ENCODE measurements around the gene GPR152. TPM values are rescaled to one million over a fixed set of nuclear protein-coding genes. Genes with fewer than 3 reads are reported as not detected.
A peak's percentile ranks its signal among the peaks of the same experiment; 100 is the strongest.
"Not testable (repeated sequence)": the region's sequence is repeated elsewhere in the genome, so short reads cannot be mapped to it uniquely, and the experiment has no call there.

GPR152 gene
- total RNA-seq, 1 donor from 2014 or later: not detected

GRCh38 chr11:67468056-67468455 is 15.5 kb upstream of the GPR152 start:
- peaks cover 55% of the 10 kb centered on the region for H3K4me1 ChIP-seq
- H3K27me3 ChIP-seq: no peaks in the 10 kb centered on the region
- intact Hi-C loops (cut with DNase I): loop anchor here (5.0 to 10.0 kb wide), 2 partner anchors 46 to 63 kb away; partner anchors contain the start of genes PPP1CA and TBC1D10C
- H3K36me3 ChIP-seq: no peaks in the 10 kb centered on the region
- H3K27ac ChIP-seq: peak overlapping the region; percentile 78
- H3K9me3 ChIP-seq: no peaks in the 10 kb centered on the region
- H3K4me3 ChIP-seq: peak overlapping the region; percentile 67 to 87
- TF ChIP-seq POLR2AphosphoS5 (IDR thresholded peaks at IDR 0.05; ENCODE audit: insufficient read depth in 1 of 2, low read depth in 1 of 2) (peak; percentile 22 to 71), POLR2A (IDR thresholded peaks at IDR 0.05) (peak in 1 of 2 donors; percentile 13), CTCF (IDR thresholded peaks at IDR 0.05) (no peak)
- no peak for DNase-seq (ENCODE audit: extremely low spot score in 2 of 2)

- Histone ChIP-seq H3K4me1 (peaks cover 55% of the 10 kb centered on the region), H3K27ac (no peak overlapping the region), H3K27me3 (no peaks in the 10 kb centered on the region), H3K36me3 (no peaks in the 10 kb centered on the region), H3K4me3 (peak overlapping the region; percentile 67 to 87), H3K9me3 (no peaks in the 10 kb centered on the region)
- intact Hi-C loops (cut with DNase I): loop anchor here (5.0 to 10.0 kb wide), 2 partner anchors 45 to 62 kb away; partner anchors contain the start of genes PPP1CA and TBC1D10C
- no peak for DNase-seq (ENCODE audit: extremely low spot score in 2 of 2)
- TF ChIP-seq POLR2AphosphoS5 (IDR thresholded peaks at IDR 0.05; ENCODE audit: insufficient read depth in 1 of 2, low read depth in 1 of 2) (no peak), CTCF (IDR thresholded peaks at IDR 0.05) (no peak), POLR2A (IDR thresholded peaks at IDR 0.05) (no peak)
These were observed 14.6 kb upstream of the GPR152 start for GRCh38 chr11:67466962-67467771.

- no peaks in the 10 kb centered on the region for H3K36me3 ChIP-seq
- H3K9me3 ChIP-seq: no peaks in the 10 kb centered on the region
- no peak for DNase-seq (ENCODE audit: extremely low spot score in 2 of 2)
- TF ChIP-seq POLR2A (IDR thresholded peaks at IDR 0.05) (no peak), POLR2AphosphoS5 (IDR thresholded peaks at IDR 0.05; ENCODE audit: insufficient read depth in 1 of 2, low read depth in 1 of 2) (no peak), CTCF (IDR thresholded peaks at IDR 0.05) (no peak)
- no peaks in the 10 kb centered on the region for H3K27me3 ChIP-seq
- peak overlapping the region; percentile 37 for H3K27ac ChIP-seq
- intact Hi-C loops (cut with DNase I): loop anchor here (5.0 to 10.0 kb wide), 2 partner anchors 44 to 62 kb away; partner anchors contain the start of genes PPP1CA and TBC1D10C
- peaks cover 55% of the 10 kb centered on the region for H3K4me1 ChIP-seq
- no peak overlapping the region for H3K4me3 ChIP-seq
These were observed 13.8 kb upstream of the GPR152 start for GRCh38 chr11:67466367-67466766.

GRCh38 chr11:67465530-67465929 is 13.0 kb upstream of the GPR152 start:
- H3K4me3 ChIP-seq; DNase-seq (ENCODE audit: extremely low spot score in 2 of 2); H3K27me3 ChIP-seq; H3K9me3 ChIP-seq; H3K36me3 ChIP-seq: not testable (repeated sequence)
- intact Hi-C loops (cut with DNase I): loop anchor here (5.0 to 10.0 kb wide), 2 partner anchors 43 to 61 kb away; partner anchors contain the start of genes PPP1CA and TBC1D10C
- Histone ChIP-seq H3K27ac (peak overlapping the region; percentile 87), H3K4me1 (peaks cover 55% of the 10 kb centered on the region)

GRCh38 chr11:67465189-67465510 is 12.6 kb upstream of the GPR152 start:
- Histone ChIP-seq H3K4me1 (peaks cover 55% of the 10 kb centered on the region), H3K4me3 (peak overlapping the region; percentile 48 to 49), H3K27ac (peak overlapping the region; percentile 87), H3K9me3 (no peaks in the 10 kb centered on the region), H3K27me3 (no peaks in the 10 kb centered on the region), H3K36me3 (no peaks in the 10 kb centered on the region)
- no peak for TF ChIP-seq POLR2AphosphoS5 (IDR thresholded peaks at IDR 0.05; ENCODE audit: insufficient read depth in 1 of 2, low read depth in 1 of 2)
- no peak for TF ChIP-seq CTCF (IDR thresholded peaks at IDR 0.05)
- no peak for TF ChIP-seq POLR2A (IDR thresholded peaks at IDR 0.05)
- no peak for DNase-seq (ENCODE audit: extremely low spot score in 2 of 2)
- intact Hi-C loops (cut with DNase I): loop anchor here (5.0 to 10.0 kb wide), 2 partner anchors 43 to 60 kb away; partner anchors contain the start of genes PPP1CA and TBC1D10C

Data from vagina (tissue), 2 donors.